IMR-90 (cell line): ENCODE results near the gene GRHL3. TPM values are rescaled to one million over a fixed set of nuclear protein-coding genes. Genes with fewer than 3 reads are reported as not detected.

Experiments used
- ATAC-seq: fragments of 200-7000 bp; cut with Tn5 transposase; 2 replicates; pipeline ENCODE4 v1.9.1; 2020; ENCODE audit warnings: low read depth, mild to moderate bottlenecking, moderate library complexity
- BruUV-seq: library from RNA; stranded (reverse); fragments of 400-500 nt; replicated peaks from 2 replicates; lab custom pipeline; 2021; lab: Mats Ljungman, UMichigan
- CTCF ChIA-PET: fragments of 300-600 bp; formaldehyde crosslinking; extraction: SDS; loops from one replicate; lab custom pipeline; 2021; ENCODE audit warnings: antibody characterized with exemption; lab: Yijun Ruan, JAX
- POLR2A ChIA-PET: fragments of 300-600 bp; sonication (Branson Sonifier 250); formaldehyde crosslinking; loops from one replicate; lab custom pipeline; 2022; ENCODE audit warnings: antibody characterized with exemption; ENCODE audit not compliant: unreplicated experiment; lab: Charles Lee
- DNase-seq: peaks from one replicate; pipeline ENCODE4 v3.0.0; 2013
- H2AFZ ChIP-seq: replicated peaks from 2 replicates; pipeline ENCODE3; 2013; ENCODE audit warnings: low read length, mild to moderate bottlenecking; ENCODE audit not compliant: poor library complexity
- H2AK5ac ChIP-seq: 2 replicates; pipeline ENCODE4 v1.6.1; 2013; ENCODE audit warnings: low read depth, low read length, inconsistent platforms
- H2AK9ac ChIP-seq: replicated peaks from 2 replicates; pipeline ENCODE3; 2013; ENCODE audit warnings: mild to moderate bottlenecking, low read depth, low read length, moderate library complexity; ENCODE audit not compliant: poor library complexity
- H2BK120ac ChIP-seq: 2 replicates; pipeline ENCODE4 v1.6.1; 2013; ENCODE audit warnings: low read depth, low read length, inconsistent platforms
- H2BK15ac ChIP-seq: 3 replicates; pipeline ENCODE4 v1.6.1; 2013; ENCODE audit warnings: low read depth, low read length, inconsistent platforms
- H2BK20ac ChIP-seq: 2 replicates; pipeline ENCODE4 v1.6.1; 2013; ENCODE audit warnings: low read depth, mild to moderate bottlenecking, inconsistent platforms, low read length, moderate library complexity
- H2BK5ac ChIP-seq: 2 replicates; pipeline ENCODE4 v1.6.1; 2013; ENCODE audit warnings: mild to moderate bottlenecking, low read depth, low read length, inconsistent platforms; ENCODE audit not compliant: poor library complexity, severe bottlenecking
- H3K14ac ChIP-seq: replicated peaks from 2 replicates; pipeline ENCODE4 v1.6.1; 2013; ENCODE audit warnings: low read depth, low read length, inconsistent platforms
- H3K18ac ChIP-seq: 2 replicates; pipeline ENCODE4 v1.6.1; 2013; ENCODE audit warnings: low read depth, low read length, control low read depth
- H3K23ac ChIP-seq: 2 replicates; pipeline ENCODE4 v1.6.1; 2013; ENCODE audit warnings: low read depth, low read length, inconsistent platforms
- H3K27ac ChIP-seq: 2 replicates; pipeline ENCODE4 v1.5.1; 2013; ENCODE audit warnings: mild to moderate bottlenecking, control low read depth, low read length; ENCODE audit not compliant: insufficient read depth
- H3K27me3 ChIP-seq: 2 replicates; pipeline ENCODE4 v1.6.1; 2013; ENCODE audit warnings: low read length; ENCODE audit not compliant: control insufficient read depth, insufficient read depth
- H3K36me3 ChIP-seq: 2 replicates; pipeline ENCODE4 v1.6.1; 2013; ENCODE audit warnings: low read length, mixed read lengths; ENCODE audit not compliant: control insufficient read depth, insufficient read depth
- H3K4ac ChIP-seq: 2 replicates; pipeline ENCODE4 v1.6.1; 2013; ENCODE audit warnings: low read depth, low read length, inconsistent platforms
- H3K4me1 ChIP-seq: 2 replicates; pipeline ENCODE4 v1.6.1; 2013; ENCODE audit warnings: low read length, mixed read lengths; ENCODE audit not compliant: control insufficient read depth, insufficient read depth
- H3K4me2 ChIP-seq: 2 replicates; pipeline ENCODE4 v1.6.1; 2013; ENCODE audit warnings: low read depth, mild to moderate bottlenecking, control low read depth, low read length, moderate library complexity
- H3K4me3 ChIP-seq: 2 replicates; pipeline ENCODE4 v1.5.1; 2013; ENCODE audit warnings: low read depth, mild to moderate bottlenecking, control low read depth, low read length, moderate library complexity; ENCODE audit not compliant: insufficient read depth
- H3K56ac ChIP-seq: 2 replicates; pipeline ENCODE4 v1.6.1; 2013; ENCODE audit warnings: low read length, inconsistent platforms; ENCODE audit not compliant: insufficient read depth; ENCODE audit errors: extremely low read depth
- H3K79me1 ChIP-seq, 2 experiments: 2 replicates each; pipeline ENCODE4 v1.6.1; 2013; ENCODE audit warnings: low read length in 2 of 2, inconsistent platforms in 1 of 2, low read depth in 1 of 2
- H3K9ac ChIP-seq: 2 replicates; pipeline ENCODE4 v1.6.1; 2013; ENCODE audit warnings: low read depth, low read length, control low read depth
- H3K9me1 ChIP-seq: 2 replicates; pipeline ENCODE4 v1.6.1; 2013; ENCODE audit warnings: low read length, inconsistent platforms; ENCODE audit not compliant: insufficient read depth
- H3K9me3 ChIP-seq: 2 replicates; pipeline ENCODE4 v1.6.1; 2013; ENCODE audit warnings: low read length; ENCODE audit not compliant: control insufficient read depth, insufficient read depth
- H4K20me1 ChIP-seq: 2 replicates; pipeline ENCODE4 v1.6.1; 2013; ENCODE audit warnings: low read length, inconsistent platforms; ENCODE audit not compliant: insufficient read depth
- H4K5ac ChIP-seq: 2 replicates; pipeline ENCODE4 v1.6.1; 2013; ENCODE audit warnings: mild to moderate bottlenecking, low read depth, low read length, control low read depth
- H4K8ac ChIP-seq, 2 experiments: 2 replicates each; pipeline ENCODE4 v1.6.1; 2013; ENCODE audit warnings: low read depth in 2 of 2, low read length in 2 of 2, control low read depth in 1 of 2, inconsistent platforms in 1 of 2
- H4K91ac ChIP-seq: 2 replicates; pipeline ENCODE4 v1.6.1; 2013; ENCODE audit warnings: low read depth, low read length, inconsistent platforms; ENCODE audit not compliant: insufficient read depth
- CEBPB ChIP-seq: IDR thresholded peaks from 2 replicates; pipeline ENCODE4 v1.6.1; 2012; ENCODE audit warnings: low read depth, low read length, improper control_type of control experiment
- MAFK ChIP-seq: IDR thresholded peaks from 2 replicates; pipeline ENCODE4 v1.6.1; 2012; ENCODE audit warnings: low read depth, low read length, improper control_type of control experiment
- POLR2A ChIP-seq: IDR thresholded peaks from 2 replicates; pipeline ENCODE4 v1.6.1; 2012; ENCODE audit warnings: mild to moderate bottlenecking, low read depth, low read length
- RCOR1 ChIP-seq: IDR thresholded peaks from 2 replicates; pipeline ENCODE4 v1.6.1; 2012; ENCODE audit warnings: mild to moderate bottlenecking, low read length, improper control_type of control experiment; ENCODE audit not compliant: insufficient replicate concordance
- WGBS, 2 experiments: methylation state at CpG; one replicate each; pipeline versions ENCODE4 v1.1.5 to v1.1.7; 2013; ENCODE audit warnings: missing lambda C conversion rate in 2 of 2; ENCODE audit not compliant: insufficient read length in 1 of 2; ENCODE audit errors: extremely low coverage in 2 of 2; 5-methylcytosine and 5-hydroxymethylcytosine counted together
- dilution Hi-C: fragments of 300-500 bp; cut with HindIII; formaldehyde crosslinking; loops from one replicate; pipeline ENCODE4 v1.14.3; 2018; ENCODE audit warnings: low sequenced_read_pairs; ENCODE audit not compliant: unreplicated experiment
- in situ Hi-C: fragments of 300-500 bp; cut with MboI; formaldehyde crosslinking; loops from 3 replicates; pipeline ENCODE4 v1.14.3; 2019; ENCODE audit warnings: low sequenced_read_pairs, inconsistent platforms, mixed read lengths
- intact Hi-C: fragments of 100-400 bp; cut with micrococcal nuclease; formaldehyde crosslinking; loops from 2 replicates; pipeline ENCODE4 v1.10.0; 2022
- polyA plus RNA-seq, 3 experiments: library from polyadenylated mRNA; depleted of rRNA; stranded (reverse); fragments of >200 nt; gene quantifications; 2 replicates each; pipeline ENCODE4 v1.2.3, GENCODE V29; 2012; ENCODE audit warnings: low replicate concordance in 1 of 3
- total RNA-seq: library from RNA; depleted of rRNA; stranded (reverse); fragments of >200 nt; gene quantifications from 2 replicates; pipeline ENCODE4 v1.2.3, GENCODE V29; 2012
- TF ChIP-seq, protein P1 (sequence below): fragments of 150-350 bp; IDR thresholded peaks from 2 replicates; pipeline ENCODE4 v1.6.1; 2016; ENCODE audit warnings: low read depth, mild to moderate bottlenecking, low read length, moderate library complexity, borderline replicate concordance
- TF ChIP-seq, protein P2 (sequence below): conservative IDR thresholded peaks from 2 replicates; pipeline ENCODE4 v1.5.1; 2012; ENCODE audit warnings: mild to moderate bottlenecking, low read depth, low read length, improper control_type of control experiment

The GRHL3 gene
- total and polyA plus RNA-seq, 2 of the 4 experiments (the other 2 are of a cell fraction), result not detected

DNA sequence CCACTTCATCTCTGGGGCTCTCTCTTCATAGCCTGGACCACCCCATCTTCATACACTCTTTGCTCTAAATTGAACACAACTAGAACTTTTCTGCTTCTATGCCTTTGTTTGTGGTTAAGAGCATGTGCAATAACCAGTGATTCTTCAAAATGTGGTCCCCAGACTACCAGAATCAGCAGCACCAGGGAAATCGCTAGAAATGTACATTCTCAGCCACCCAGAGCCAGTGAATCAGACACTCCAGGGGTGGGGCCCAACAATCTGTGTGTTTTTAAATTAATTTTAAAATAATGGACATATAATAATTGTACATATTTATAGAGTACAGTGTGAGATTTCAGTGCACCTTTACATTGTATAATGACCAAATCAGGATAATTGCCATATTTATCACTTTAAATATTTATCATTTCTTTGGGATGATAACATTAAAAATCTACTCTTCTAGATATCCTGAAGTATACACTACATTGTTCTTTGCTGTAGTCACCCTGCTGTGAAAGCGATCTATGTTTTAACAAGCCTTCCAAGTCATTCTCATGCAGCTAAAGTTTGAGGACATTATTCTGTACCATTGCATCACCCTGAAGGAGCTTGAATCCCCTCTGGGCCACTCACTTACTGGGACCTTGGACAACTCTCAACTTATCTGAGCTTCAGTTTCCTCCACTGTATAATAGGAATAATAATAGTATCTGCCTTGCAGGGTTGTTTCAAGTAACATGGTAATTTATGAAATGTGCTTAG lies 10.8 kb downstream of the GRHL3 start:
- CTCF ChIA-PET, result no interaction called here
- WGBS, 2 experiments, result 0% methylated on average over 1 of the region's 2 CpGs; no CpG with 5 or more reads in 1 of the 2 experiments
- Histone ChIP-seq H3K9me3 (no peaks in the 10 kb centered on the region), H3K27ac (peak overlapping the region; percentile 65; the same call in 1 of the 2 replicates), H3K56ac (peak overlapping the region; percentile 67; the same call in 1 of the 2 replicates), H3K36me3 (no peaks in the 10 kb centered on the region), H3K14ac (peak overlapping the region; percentile 79), H3K27me3 (peaks cover 18% of the 10 kb centered on the region), H2AK9ac (no peak overlapping the region), H2BK120ac (peak overlapping the region; percentile 92), H4K91ac (peak overlapping the region; percentile 89), H2BK5ac (peak overlapping the region; percentile 61), H3K23ac (peak overlapping the region; percentile 62), H4K8ac (peak overlapping the region; percentile 56 to 61; a peak in 3 of 4 replicates), H2AK5ac (peak overlapping the region; percentile 81), H4K20me1 (no peaks in the 10 kb centered on the region), H4K5ac (peak overlapping the region; percentile 17; the same call in 1 of the 2 replicates), H3K18ac (peak overlapping the region; percentile 63), H3K4me3 (no peak overlapping the region), H2BK15ac (peak overlapping the region; percentile 83; the same call in 2 of the 3 replicates), H3K4me2 (0 out of 2 replicates have a peak overlapping the region, but pooled peaks have one; percentile 9), H3K79me1 (no peaks in the 10 kb centered on the region), H3K9ac (peak overlapping the region; percentile 14; the same call in 1 of the 2 replicates), H3K4ac (peak overlapping the region; percentile 64), H2AFZ (no peak overlapping the region), H3K9me1 (peaks cover 14% of the 10 kb centered on the region), H2BK20ac (peak overlapping the region; percentile 94), H3K4me1 (peaks cover 17% of the 10 kb centered on the region)
- intact Hi-C loops (no loop called here), in situ Hi-C loops (no loop called here), dilution Hi-C loops (no loop called here)
- peak; percentile 94 for TF ChIP-seq CEBPB
- TF ChIP-seq, protein P1, sequence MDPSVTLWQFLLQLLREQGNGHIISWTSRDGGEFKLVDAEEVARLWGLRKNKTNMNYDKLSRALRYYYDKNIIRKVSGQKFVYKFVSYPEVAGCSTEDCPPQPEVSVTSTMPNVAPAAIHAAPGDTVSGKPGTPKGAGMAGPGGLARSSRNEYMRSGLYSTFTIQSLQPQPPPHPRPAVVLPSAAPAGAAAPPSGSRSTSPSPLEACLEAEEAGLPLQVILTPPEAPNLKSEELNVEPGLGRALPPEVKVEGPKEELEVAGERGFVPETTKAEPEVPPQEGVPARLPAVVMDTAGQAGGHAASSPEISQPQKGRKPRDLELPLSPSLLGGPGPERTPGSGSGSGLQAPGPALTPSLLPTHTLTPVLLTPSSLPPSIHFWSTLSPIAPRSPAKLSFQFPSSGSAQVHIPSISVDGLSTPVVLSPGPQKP, result no peak
- TF ChIP-seq POLR2A, result no peak
- TF ChIP-seq, protein P2, sequence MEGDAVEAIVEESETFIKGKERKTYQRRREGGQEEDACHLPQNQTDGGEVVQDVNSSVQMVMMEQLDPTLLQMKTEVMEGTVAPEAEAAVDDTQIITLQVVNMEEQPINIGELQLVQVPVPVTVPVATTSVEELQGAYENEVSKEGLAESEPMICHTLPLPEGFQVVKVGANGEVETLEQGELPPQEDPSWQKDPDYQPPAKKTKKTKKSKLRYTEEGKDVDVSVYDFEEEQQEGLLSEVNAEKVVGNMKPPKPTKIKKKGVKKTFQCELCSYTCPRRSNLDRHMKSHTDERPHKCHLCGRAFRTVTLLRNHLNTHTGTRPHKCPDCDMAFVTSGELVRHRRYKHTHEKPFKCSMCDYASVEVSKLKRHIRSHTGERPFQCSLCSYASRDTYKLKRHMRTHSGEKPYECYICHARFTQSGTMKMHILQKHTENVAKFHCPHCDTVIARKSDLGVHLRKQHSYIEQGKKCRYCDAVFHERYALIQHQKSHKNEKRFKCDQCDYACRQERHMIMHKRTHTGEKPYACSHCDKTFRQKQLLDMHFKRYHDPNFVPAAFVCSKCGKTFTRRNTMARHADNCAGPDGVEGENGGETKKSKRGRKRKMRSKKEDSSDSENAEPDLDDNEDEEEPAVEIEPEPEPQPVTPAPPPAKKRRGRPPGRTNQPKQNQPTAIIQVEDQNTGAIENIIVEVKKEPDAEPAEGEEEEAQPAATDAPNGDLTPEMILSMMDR, result no peak
- TF ChIP-seq MAFK, result no peak
- TF ChIP-seq RCOR1, result no peak
- DNase-seq (peak; percentile 86), ATAC-seq (peak; percentile 92)
- no TSS peak for BruUV-seq
- POLR2A ChIA-PET, result no interaction called here
